Suppressor macrophage treated with lipopolysaccharide for 4 hours (primary cell): Measurements from ENCODE around the gene ARHGAP15.

ENCODE experiments used
- DNase-seq: peaks from one replicate; pipeline ENCODE4 v3.0.0-alpha.2; 2020

ARHGAP15 gene

DNA sequence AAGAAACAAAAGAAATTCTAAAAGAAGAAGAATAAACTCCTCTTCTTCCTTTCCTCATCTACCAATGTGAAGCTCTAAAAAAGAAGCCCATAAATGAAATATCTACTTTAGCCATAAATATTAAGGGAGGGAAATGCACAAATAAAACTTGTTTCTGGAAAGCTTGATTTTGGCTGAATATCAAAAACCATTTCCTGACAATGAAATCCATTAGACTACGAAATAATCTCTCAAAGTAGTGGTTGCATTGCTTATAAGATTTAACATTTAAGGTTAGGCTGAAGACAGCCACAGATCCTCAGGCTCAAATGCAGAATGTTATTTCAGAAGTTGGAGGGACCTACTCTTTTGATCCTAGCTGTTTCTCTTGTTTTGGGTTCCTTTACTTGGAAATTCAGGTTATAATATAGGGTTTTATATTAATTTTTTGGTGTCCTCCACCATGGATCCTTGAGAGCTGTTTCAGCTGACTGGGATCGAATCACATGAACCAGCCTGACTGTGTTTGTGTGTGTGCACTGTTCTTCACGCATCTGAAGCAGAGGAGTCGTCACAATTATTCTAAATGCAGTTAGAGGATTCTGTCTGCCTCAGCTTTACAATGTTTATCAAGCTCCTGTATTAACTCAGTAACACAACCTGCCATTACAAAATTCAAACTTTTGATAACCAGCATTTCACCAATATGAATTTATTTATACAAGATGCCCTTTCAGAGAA is 474.8 kb downstream of the ARHGAP15 start:
- no peak for DNase-seq

DNA sequence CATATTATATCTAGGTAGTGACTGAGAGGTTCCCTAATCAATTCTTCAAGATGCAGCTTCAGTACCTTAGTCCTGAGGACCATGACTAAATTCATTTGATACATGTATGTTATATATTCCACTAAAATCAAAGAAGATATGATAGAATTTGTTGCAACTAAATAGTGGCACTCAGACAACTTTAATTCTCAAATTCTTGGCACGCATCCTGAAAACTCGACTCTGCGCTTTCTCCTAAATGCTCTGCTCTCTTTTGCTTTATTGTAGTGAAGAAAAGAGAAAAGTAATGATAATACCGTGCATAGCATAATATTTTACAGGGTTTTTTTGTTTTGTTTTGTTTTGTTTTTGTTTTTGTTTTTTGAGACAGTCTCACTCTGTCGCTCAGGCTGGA is 475.3 kb downstream of the ARHGAP15 start:
- no peak for DNase-seq

DNA sequence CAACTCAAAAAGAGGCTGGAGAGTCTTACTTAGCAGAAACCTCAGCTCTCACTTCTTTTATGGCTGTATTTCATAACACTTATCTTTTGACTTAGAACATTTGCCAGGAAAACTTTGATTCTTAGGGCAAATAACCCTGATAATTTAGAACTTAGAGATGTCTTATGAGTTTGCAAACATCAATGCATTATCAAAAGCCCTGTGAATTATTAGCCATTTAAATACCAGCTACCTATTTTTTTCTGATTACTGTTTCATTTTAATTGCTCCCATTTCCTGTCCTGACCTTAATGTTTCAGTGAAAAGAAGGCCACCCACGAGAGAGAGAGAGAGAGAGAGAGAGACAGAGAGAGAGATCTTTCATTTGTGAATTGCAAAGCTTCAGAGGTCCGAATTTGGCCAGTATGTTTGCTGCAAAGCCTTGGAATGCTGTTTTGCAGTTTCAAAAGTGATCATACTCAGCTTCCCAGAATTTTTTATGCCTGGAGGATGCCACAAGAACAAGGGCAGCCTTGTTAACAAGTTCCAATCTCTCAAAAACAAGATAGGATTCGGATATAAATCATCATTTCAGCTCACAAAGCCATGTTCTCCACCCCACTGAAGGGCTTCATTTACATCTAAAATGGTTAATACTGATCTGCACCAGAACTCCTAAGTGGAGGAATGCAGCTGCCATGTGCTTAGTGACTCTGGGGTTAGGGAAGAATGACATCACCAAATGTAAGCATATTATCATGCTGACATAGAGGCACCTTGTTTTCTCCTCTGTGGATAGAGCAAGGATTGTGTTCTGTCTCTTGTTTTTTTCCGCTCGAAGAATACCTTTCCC is 478.2 kb downstream of the ARHGAP15 start:
- DNase-seq = no peak

DNA sequence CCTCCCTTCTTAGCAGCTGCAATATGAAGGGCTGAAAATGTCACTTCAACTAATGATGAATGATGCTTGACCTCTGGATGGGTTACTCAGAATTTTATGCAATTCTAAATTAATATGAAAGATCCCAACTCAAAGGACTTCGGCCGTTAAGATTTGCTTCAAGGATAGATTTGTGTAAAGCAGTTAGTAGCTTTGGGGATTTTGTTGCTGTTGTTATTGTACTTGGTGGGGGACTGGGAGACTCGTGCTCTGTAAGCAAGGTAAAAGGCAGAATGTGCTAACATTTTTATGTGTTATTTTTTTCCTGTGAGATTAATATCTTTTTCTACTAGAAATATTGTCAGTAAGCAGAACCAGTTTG is 478.8 kb downstream of the ARHGAP15 start:
- DNase-seq = no peak

DNA sequence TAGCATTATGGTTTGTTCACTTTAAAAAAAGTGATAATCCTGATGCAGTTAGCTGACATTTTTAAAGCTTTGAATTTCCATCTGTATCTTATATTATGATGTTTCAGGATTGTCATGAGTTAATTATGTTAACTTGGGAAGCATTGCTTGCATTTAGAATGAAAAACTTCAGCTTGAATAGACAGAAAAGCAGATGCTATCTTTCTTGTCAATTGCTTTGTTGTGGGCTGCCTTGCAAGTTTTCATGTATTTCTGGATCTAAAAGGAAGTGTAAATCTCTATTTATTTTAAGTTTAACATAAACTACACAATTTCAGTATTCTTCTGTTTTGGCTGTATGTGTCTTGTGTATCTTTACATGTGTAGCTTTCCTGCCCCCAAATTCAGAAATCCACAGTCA is 479.5 kb downstream of the ARHGAP15 start:
- DNase-seq = no peak

DNA sequence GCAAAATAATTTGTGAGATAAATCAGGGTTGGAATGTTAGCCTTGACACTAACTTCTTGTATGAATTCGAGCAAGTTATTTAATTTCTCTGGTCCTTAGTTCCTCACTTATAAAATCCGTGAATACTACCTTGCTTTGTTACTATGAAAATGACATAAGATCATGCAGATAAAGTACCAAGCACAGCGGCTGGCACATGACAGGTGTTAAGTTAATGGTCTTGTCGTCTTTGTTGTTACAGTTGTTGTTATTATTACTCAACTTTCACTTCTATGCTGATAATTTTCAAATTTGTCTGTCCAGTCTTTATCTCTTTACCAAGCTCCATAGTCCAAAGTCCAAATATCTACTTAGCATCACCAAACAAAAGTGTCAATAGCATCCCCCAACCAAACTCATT is 482.1 kb downstream of the ARHGAP15 start:
- DNase-seq = no peak

DNA sequence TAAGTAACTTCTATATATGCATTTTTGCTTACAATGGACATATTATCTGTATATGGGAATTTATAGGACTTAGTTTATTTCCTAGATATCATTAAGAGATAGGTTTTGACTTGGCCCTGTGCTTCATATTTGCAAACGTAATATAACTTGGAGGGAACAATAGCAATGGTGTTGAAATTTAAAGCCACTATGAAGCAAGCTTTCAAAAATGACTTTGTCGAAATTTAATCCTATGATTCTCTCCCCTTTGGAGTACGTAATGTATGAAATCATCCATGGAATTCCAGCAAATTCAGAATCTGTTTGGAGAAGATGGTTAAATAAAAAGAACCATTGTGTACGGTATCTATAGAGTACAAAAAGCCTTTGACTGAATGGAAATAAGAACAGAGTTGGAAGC is 486.3 kb downstream of the ARHGAP15 start:
- no peak for DNase-seq

DNA sequence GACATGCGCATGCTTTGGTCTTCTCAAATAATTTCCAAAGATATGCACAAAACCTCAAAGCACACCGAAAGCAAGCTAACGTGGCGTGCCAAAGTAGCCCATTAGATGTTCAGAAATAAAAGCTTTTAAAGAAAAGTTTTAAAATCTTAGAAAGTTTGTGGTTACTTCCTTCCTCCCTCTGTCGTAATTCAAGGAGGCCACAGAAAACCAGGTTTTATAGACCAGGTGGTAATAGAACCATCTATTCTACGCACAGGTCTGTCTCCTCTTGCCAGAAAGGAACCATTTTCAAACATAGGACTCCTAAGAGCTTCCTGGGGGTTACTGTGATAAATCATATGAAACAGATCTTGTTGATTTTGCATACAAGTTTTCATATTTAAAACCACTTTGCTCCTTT is 487.2 kb downstream of the ARHGAP15 start:
- DNase-seq = no peak

DNA sequence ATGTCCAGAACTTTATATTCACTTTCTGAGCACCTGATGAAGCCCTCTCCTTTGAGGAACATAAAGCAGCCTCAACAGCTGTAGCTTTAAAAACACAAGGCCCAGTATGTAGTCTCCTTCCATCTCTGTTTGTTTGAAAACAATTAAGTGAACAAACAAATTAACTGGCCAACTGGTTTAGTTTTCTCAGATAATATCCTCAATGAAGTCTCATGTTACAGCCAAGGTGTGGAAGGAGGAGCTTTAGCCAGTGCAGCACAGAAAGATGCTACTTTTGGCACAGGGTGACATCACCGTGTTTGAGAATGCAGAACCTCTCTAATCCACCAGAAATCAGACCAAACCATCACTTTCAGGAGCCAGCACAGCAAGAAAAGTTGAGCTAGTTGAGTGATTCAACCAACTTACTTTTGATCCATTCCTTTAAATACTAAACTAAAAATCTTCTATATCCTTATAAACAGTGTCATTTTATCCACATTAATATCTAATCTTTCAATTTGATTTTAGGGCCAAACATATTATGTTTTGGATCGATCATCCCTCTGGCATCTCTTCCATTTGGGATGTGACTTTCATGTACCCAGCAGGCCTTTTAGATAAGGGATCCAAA is 488.7 kb downstream of the ARHGAP15 start:
- DNase-seq = no peak

DNA sequence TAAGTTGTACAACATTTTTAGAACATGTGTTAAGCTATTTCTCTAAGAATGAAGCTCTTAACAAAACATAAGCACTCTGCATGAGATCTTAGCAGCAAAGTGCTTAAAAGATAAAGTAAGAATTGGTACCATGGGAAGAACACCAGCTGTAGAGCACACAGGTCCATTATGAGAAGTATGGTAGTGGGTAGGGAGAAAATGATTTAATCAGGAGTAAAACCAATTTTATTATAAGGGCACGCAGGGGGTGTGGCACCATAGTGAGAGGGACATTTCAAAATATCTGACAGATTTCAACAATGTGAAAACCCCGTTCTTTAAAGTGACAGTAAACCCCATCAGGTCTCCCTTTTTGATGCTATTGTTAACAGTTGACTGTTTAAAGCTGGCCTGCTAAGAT is 492.9 kb downstream of the ARHGAP15 start:
- no peak for DNase-seq

DNA sequence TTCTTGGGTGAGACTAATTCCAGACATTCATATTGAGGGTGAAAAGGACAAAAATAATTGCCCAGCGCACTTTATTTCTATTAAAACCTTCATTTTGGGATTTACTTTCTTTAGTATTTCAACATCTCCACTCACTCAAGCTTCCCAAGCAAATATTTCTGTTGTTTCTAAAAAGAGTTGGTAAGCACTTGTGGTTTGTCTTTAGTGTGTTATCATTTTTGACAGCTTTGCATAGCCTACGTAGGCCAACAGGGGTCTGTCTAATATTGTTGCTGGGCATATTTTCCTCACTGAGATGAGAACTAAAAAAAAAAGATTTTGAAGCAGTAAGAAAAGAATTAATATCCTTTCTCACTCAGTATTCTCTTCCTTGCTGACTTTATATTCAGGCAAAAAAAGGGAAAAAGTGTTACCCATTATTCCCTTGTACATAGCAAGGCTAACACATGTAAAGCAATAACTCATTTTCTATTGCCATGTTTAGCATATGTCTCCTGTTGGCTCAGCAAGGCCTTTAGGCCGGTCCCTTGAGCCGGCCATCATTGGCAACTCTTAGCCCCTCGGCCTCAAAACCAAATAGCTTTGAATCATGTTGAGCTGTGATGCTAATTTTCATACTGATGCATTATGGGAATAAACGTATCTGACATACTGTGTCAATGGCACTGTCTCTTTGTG is 494.2 kb downstream of the ARHGAP15 start:
- no peak for DNase-seq

DNA sequence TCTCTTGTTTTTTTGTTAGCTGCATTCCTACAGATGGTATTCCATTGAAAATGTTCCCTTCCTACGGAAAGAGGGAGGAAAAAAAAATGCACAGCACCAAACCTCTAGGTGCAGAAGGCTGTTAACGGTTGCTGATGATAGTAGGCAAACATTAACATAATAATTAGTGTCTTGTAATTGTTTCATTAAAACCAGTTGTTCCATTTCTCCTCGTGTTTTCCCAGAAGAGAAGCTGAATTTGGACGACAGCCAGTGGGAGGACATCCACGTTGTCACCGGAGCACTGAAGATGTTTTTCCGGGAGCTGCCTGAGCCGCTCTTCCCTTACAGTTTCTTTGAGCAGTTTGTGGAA is 494.7 kb downstream of the ARHGAP15 start:
- DNase-seq = no peak

DNA sequence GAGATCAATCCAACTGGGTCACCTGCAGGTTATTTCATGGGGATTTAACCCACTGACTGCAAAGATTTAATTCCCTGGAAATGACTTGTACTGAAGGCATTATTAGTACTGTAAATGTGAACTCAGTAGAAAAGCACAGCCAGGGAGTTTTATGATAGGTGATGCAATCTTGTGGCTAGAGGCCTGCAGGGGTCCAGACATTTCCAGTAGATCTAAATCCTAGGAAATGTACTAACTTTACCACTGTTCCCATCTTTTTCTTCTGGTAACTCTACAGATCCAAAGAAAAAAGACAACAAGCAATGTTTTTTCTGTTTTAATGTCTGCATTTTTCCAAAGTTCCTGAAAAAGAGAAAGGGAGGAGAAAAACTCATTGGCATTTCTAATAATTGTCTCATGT is 500.1 kb downstream of the ARHGAP15 start:
- no peak for DNase-seq

DNA sequence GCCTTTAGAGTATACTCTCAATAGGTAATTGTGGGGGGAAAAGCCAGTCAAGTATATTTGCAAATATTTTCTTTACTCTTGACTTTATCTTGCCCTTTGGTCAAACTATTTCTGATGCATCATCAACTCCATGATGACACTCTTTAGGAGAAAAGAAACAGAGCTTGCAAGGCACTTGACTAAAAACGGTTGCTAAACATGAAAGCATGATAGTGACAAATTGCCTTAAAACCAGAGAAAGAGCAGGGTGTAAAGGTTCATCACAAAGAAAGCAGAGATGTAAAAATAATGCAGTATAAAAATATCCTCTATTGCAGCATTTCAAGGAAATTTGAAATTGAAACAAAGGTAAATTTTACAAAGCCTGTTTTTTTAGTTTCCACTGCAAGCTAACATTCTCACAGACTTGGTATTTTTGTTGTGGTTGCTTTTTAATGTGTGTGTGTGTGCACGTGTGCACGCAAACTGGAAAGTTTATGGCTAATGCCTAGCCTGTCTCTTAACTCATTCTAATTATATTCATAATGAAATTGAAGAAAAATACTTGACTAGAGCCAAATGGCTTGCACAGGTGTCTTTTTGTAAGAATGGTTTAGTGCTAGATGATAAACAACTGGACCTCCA is 503.6 kb downstream of the ARHGAP15 start:
- DNase-seq = no peak

DNA sequence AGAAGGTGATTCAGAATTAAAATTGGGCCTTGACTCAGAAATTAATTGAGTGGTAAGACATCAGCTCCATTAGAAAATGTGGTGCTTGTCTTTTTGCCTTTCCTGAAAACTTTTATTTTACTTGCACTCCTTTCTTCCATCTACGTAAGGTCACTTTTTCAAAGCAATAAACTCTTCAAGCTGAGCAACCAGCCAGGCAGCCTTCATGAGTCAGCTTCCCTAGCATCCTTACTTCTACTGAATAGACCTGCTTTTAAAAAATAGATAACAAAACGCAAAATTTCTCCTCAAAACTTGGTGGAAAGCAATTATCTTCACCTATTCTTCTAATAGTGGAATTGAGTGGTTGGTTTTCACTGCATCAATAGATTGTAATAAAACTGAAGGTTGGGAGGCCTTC is 504.2 kb downstream of the ARHGAP15 start:
- DNase-seq = no peak

DNA sequence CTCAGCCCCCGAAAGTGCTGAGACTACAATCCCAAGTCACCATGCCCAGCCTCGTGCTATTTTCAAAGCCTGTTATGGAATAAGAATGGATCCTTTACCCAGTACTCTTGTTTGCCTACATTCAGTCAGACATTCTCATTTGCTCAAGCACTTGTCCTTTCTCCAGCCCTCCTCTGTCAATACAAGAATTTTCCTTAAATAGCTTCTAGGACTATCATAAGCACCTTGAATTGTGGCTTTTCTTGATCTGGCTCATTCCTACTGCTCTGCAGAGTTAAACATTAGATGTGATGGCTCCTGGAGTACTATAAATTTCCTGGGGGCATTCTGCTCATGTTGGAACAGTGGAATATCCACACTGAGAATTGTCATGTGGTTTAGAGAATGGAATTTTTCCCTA is 506.1 kb downstream of the ARHGAP15 start:
- DNase-seq = no peak

DNA sequence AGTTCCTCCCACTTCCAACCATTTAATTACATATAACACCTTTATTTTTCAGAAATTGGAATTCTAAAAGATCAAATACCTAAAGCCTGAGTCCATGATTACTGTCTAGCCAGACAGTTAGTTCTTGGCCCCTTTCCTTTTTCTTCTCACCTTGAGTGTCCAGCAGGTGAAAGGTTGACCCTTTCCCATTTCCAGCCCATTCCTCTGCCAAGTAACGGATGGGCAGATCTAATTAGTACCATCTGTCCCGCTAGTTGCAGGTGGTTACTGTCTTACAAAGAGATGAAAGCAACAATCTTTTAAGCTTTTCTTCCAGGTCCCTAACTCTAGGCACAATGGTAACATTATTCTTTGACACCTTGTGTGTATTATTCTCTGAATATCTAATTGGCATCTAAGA is 506.7 kb downstream of the ARHGAP15 start:
- DNase-seq = no peak

DNA sequence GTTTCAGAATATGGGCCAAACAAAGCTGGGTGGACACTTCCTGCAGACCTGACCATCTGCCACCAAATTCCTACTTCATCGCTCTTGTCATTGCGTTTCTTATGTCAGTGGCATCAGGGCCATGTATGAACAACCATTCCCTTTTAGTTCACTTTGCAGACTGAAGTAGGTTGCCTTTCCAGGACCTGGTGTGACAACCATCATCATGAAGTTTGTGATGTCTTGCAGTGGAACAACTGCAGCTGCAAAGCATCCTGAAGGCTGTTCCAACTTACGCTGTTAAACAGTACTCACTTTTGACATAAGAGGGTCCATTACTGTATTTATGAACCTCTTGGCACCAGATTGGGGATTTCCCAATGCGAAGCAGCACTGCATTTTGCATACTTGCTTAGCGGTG is 511.6 kb downstream of the ARHGAP15 start:
- no peak for DNase-seq

DNA sequence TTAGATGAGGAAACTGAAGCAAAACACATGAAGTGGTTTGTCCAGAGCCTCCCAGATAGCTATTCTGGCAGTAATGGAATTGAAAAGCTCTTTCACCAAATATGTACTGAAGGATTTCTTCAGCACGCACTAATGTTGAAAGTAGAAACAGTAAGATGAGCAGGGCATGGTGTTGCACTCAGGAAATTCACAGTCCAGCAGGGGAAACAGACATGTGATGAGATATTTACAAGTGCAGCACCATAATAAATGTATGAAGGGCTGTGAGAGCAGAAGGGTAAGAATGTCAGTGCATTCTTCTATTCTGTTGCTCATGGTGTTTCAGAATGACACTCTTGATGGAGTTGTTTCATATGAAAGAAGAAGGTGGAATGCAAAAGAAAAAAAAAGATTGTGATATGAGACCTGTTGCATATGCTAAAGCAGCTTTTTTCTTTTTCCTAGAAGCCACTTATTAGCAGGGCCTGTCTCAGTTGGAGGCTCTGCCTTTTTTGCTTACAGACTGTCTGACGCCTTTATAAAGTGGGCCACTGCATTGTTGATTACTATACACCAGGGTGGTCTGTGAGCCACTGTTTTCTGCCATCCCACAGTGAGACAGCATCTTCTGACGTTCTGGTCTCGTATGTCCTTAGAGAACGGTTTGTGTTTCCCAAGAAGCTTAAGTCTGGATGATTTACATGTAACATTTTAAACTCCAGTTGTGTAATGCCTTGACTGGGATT is 516.9 kb downstream of the ARHGAP15 start:
- DNase-seq = no peak

DNA sequence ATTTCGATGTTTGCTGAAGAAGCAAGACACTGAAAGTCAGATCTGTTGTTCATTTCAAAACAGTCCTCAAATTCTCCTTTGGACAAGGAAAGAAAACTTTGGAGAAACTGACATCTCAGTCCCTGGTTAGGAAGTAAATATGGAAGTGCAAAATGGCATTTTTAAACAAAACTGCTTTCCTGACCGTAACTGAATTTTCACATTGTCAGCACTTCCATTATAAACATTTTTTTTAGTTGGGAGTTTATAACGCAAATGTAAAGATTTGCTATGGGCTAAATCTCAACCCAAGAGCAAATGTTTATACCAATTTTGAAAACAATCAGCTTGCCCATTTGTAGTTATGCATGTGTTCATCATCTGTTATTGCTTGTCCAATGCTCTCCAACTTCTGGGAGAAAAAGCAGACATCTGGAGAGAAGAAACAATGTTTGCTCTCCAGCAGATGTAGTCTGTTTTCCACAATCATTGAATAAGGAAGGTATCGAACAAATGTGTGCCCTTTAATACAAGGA is 520.1 kb downstream of the ARHGAP15 start:
- no peak for DNase-seq

DNA sequence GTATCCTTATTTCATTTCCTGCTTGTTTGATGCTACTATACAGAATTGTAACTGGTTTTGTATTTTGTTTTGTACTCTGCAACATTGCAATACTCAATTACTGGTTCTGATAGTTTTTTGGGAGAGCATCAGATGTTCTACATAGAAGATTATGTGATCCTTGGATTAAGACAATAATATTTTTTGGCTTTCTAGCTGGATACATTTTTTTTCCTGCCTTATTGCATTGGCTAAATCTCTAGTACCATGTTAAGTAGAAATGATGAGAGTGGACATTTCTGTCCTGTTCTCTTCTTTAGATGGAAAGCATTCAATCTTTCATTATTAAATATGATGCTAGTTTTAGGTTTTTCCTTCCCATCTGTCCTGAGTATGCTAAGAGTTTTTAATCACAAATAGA is 523.5 kb downstream of the ARHGAP15 start:
- DNase-seq = no peak

DNA sequence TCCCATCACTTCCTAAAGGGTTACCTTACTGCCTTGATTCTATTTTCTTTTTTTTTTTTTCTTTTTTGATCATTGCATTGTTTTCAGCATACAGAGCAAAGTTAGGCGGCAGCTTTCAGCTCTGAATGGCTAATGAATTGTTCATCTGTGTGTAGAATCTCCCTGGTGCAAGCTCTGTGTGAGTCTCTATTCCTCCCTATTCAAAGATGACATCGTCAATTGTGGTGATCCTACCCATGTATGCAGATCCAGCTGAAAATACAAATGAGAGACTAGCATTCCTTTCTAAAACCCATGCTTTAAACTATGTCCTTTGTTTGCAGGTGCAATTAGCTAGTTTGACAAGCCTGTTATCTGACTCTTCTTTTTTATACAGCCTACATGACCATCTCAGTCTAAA is 539.0 kb downstream of the ARHGAP15 start:
- DNase-seq = no peak
